ENCODE results near the gene ACTR5. TPM values are rescaled to one million over a fixed set of nuclear protein-coding genes. Genes with fewer than 3 reads are reported as not detected.
A peak's percentile ranks its signal among the peaks of the same experiment; 100 is the strongest.

The ACTR5 gene
- total and polyA plus RNA-seq, 2 of the 13 experiments (the other 11 are each of a cell fraction or from before 2014, with no cell fraction given), result 19.5 to 20.5 TPM

DNA sequence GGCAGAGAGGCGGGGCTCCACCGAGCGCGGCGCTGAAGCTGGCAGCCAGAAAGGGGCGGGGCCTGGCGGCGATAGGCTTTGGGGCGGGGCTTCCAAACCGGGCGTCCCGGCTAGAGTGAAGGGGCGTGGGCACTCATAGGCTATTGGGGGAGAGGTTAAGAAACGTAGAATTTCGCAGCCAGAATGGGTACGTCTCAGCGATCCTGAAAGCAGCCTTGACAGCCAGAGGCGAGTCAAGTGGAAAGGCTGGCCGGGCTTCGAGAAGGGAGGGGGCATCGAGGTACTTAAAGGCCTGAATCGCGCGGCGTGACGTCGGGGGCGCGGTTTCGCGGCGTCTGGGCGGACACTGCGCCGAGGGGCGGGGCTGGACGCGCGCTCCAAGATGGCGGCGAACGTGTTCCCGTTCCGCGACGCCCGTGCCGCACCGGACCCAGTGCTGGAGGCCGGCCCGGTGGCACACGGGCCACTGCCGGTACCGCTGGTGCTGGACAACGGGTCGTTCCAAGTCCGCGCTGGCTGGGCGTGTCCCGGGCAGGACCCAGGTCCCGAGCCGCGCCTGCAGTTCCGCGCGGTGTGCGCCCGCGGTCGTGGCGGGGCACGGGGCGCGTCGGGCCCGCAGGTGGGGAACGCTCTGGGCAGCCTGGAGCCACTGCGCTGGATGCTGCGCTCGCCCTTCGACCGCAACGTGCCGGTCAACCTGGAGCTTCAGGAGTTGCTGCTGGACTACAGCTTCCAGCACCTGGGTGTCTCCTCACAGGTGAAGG, at the start of gene ACTR5 (continued):
- TF ChIP-seq ZNF597 (CRISPR knock-in tag; IDR thresholded peaks at IDR 0.05) (peak; percentile 94; the same call in 1 of the 2 replicates), ZFAT (CRISPR knock-in tag; conservative IDR thresholded peaks at IDR 0.05) (0 out of 2 replicates have a peak, but pooled peaks have one; percentile 60), PITX1 (CRISPR knock-in tag; IDR thresholded peaks at IDR 0.05) (peak; percentile 47), ZNF180 (CRISPR knock-in tag; IDR thresholded peaks at IDR 0.05; ENCODE audit: borderline replicate concordance, low read depth) (peak; percentile 97), ZNF687 (CRISPR knock-in tag; IDR thresholded peaks at IDR 0.05) (peak; percentile 98), JDP2 (CRISPR knock-in tag; IDR thresholded peaks at IDR 0.05; ENCODE audit: borderline replicate concordance) (no peak), ZFP37 (CRISPR knock-in tag; IDR thresholded peaks at IDR 0.05; ENCODE audit: borderline replicate concordance) (peak; percentile 70; the same call in 1 of the 2 replicates), ZSCAN21 (CRISPR knock-in tag; IDR thresholded peaks at IDR 0.05; ENCODE audit: borderline replicate concordance) (peak; percentile 95), ZNF12 (CRISPR knock-in tag; IDR thresholded peaks at IDR 0.05) (no peak), MXD4 (CRISPR knock-in tag; IDR thresholded peaks at IDR 0.05) (peak; percentile 93; the same call in 1 of the 2 replicates), RFXANK (CRISPR knock-in tag; IDR thresholded peaks at IDR 0.05) (peak; percentile 18; the same call in 1 of the 2 replicates), HOXA5 (CRISPR knock-in tag; IDR thresholded peaks at IDR 0.05) (no peak; the same call in 1 of the 2 replicates), ZNF335 (CRISPR knock-in tag; IDR thresholded peaks at IDR 0.05) (peak; percentile 75; the same call in 1 of the 2 replicates), ZNF674 (CRISPR knock-in tag; IDR thresholded peaks at IDR 0.05; ENCODE audit: low read depth) (peak; percentile 77; the same call in 1 of the 2 replicates), ZKSCAN1 (IDR thresholded peaks at IDR 0.05; ENCODE audit: low read length) (no peak), KLF11 (CRISPR knock-in tag; IDR thresholded peaks at IDR 0.05) (no peak; the same call in 1 of the 2 replicates), ARID2 (CRISPR knock-in tag; IDR thresholded peaks at IDR 0.05; ENCODE audit: borderline replicate concordance) (peak; percentile 93; the same call in 1 of the 2 replicates), GATAD2A (CRISPR knock-in tag; IDR thresholded peaks at IDR 0.05) (no peak), ZNF513 (CRISPR knock-in tag; conservative IDR thresholded peaks at IDR 0.05) (peak; percentile 98; the same call in 1 of the 2 replicates), ATF7-NPFF (CRISPR knock-in tag; IDR thresholded peaks at IDR 0.05; ENCODE audit: low read depth) (peak; percentile 95)
- TF ChIP-seq, protein P1, sequence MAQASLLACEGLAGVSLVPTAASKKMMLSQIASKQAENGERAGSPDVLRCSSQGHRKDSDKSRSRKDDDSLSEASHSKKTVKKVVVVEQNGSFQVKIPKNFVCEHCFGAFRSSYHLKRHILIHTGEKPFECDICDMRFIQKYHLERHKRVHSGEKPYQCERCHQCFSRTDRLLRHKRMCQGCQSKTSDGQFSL (CRISPR knock-in tag; IDR thresholded peaks at IDR 0.05), result peak; percentile 70; the same call in 1 of the 2 replicates
- TF ChIP-seq, protein P2, sequence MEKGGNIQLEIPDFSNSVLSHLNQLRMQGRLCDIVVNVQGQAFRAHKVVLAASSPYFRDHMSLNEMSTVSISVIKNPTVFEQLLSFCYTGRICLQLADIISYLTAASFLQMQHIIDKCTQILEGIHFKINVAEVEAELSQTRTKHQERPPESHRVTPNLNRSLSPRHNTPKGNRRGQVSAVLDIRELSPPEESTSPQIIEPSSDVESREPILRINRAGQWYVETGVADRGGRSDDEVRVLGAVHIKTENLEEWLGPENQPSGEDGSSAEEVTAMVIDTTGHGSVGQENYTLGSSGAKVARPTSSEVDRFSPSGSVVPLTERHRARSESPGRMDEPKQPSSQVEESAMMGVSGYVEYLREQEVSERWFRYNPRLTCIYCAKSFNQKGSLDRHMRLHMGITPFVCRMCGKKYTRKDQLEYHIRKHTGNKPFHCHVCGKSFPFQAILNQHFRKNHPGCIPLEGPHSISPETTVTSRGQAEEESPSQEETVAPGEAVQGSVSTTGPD (CRISPR knock-in tag; IDR thresholded peaks at IDR 0.05), result no peak
